ENCODE measurements around the gene TECPR1. TPM values are rescaled to one million over a fixed set of nuclear protein-coding genes. Genes with fewer than 3 reads are reported as not detected.

Gene TECPR1
- total RNA-seq, 1 experiment from 2014 or later = 13.9 TPM

DNA sequence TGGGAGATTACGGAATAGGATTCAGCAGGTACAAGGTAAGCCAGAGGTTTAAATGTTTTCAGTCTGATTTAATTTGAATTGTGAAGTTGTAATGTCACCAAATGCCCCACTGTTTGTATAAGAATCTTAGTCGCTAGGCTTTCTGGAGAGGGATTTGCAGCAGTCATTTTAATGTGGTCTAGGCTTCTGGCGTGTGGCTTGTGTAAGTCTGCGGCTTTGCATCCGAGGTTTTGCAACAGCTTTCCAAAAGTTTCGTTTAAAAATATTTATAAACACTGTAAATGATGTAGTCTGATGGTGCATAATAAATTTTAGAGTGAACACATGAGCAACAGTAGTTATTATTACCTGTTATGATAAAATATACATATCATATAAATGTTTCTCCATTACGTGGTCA lies 66.9 kb downstream of the TECPR1 start:
- Histone ChIP-seq H4K8ac (replicated peaks; ENCODE audit: insufficient read length, low read depth, low read length) (no peak overlapping the region), H3K79me2 (ENCODE audit: insufficient read depth, low read length) (no peaks in the 10 kb centered on the region), H3K9me3 (ENCODE audit: control insufficient read depth, low read depth, low read length) (no peaks in the 10 kb centered on the region), H3K18ac (ENCODE audit: insufficient read length, low read depth, low read length) (no peak overlapping the region), H3K23ac (ENCODE audit: insufficient read length, low read depth, low read length) (no peak overlapping the region), H3K14ac (ENCODE audit: insufficient read depth, low read length) (no peak overlapping the region), H2BK5ac (ENCODE audit: insufficient read length, low read length) (no peak overlapping the region), H3K23me2 (ENCODE audit: insufficient read length, low read depth, low read length, poor library complexity, severe bottlenecking) (no peaks in the 10 kb centered on the region), H3K4ac (ENCODE audit: low read depth, low read length) (no peak overlapping the region), H4K5ac (ENCODE audit: insufficient read length, low read depth, low read length) (no peak overlapping the region), H3K79me1 (ENCODE audit: insufficient read depth, low read depth, low read length, poor library complexity, severe bottlenecking) (no peaks in the 10 kb centered on the region), H3K27me3 (ENCODE audit: insufficient read depth, low read length) (no peaks in the 10 kb centered on the region), H2AK5ac (ENCODE audit: insufficient read length, low read length) (no peak overlapping the region), H4K20me1 (ENCODE audit: control insufficient read depth, insufficient read depth, insufficient read length) (no peaks in the 10 kb centered on the region), H2BK15ac (ENCODE audit: low read depth, low read length) (no peak overlapping the region), H2BK20ac (ENCODE audit: low read depth, low read length, poor library complexity, severe bottlenecking) (no peak overlapping the region), H3K4me2 (ENCODE audit: insufficient read depth, insufficient read length, low read length) (no peak overlapping the region), H2AFZ (ENCODE audit: low read length) (no peak overlapping the region), H2BK120ac (ENCODE audit: low read depth, low read length, poor library complexity, severe bottlenecking) (no peak overlapping the region), H3T11ph (ENCODE audit: low read length) (no peak overlapping the region), H2BK12ac (ENCODE audit: insufficient read length, low read depth, low read length) (no peak overlapping the region), H3K9ac (ENCODE audit: extremely low read depth, insufficient read length, low read length) (no peak overlapping the region), H3K56ac (ENCODE audit: insufficient read length, low read depth, low read length) (no peak overlapping the region), H3K27ac (ENCODE audit: insufficient read length, low read depth, low read length) (no peak overlapping the region), H4K91ac (ENCODE audit: insufficient read length, low read depth, low read length) (no peak overlapping the region), H3K4me1 (ENCODE audit: insufficient read depth, low read length) (peaks cover 2% of the 10 kb centered on the region; the same call in 1 of the 2 replicates)
- Mint-ChIP-seq H3K36me3 (ENCODE audit: insufficient read depth in 1 of 3, low read depth in 3 of 3) (peaks cover 16 to 22% (median 21%) of the 10 kb centered on the region in 3 experiments; a peak in 6 of 7 replicates), H3K27me3 (ENCODE audit: low read depth) (no peaks in the 10 kb centered on the region), H3K27ac (no peak overlapping the region), H3K9me3 (no peaks in the 10 kb centered on the region; a peak in 2 of 5 replicates), H3K4me1 (peaks cover 15 to 19% of the 10 kb centered on the region in 2 experiments), H3K4me3 (no peak overlapping the region)
- DNase-seq = no peak
- no CpG with 5 or more reads among the region's 7 CpGs for WGBS (ENCODE audit: extremely low coverage, insufficient read length, low lambda C conversion rate)
- TF ChIP-seq, protein P1, sequence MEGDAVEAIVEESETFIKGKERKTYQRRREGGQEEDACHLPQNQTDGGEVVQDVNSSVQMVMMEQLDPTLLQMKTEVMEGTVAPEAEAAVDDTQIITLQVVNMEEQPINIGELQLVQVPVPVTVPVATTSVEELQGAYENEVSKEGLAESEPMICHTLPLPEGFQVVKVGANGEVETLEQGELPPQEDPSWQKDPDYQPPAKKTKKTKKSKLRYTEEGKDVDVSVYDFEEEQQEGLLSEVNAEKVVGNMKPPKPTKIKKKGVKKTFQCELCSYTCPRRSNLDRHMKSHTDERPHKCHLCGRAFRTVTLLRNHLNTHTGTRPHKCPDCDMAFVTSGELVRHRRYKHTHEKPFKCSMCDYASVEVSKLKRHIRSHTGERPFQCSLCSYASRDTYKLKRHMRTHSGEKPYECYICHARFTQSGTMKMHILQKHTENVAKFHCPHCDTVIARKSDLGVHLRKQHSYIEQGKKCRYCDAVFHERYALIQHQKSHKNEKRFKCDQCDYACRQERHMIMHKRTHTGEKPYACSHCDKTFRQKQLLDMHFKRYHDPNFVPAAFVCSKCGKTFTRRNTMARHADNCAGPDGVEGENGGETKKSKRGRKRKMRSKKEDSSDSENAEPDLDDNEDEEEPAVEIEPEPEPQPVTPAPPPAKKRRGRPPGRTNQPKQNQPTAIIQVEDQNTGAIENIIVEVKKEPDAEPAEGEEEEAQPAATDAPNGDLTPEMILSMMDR (conservative IDR thresholded peaks at IDR 0.05) = no peak
